ENCODE data around the gene ANKK1.

GRCh38 chr11:113404859-113405430 is 17.4 kb downstream of the ANKK1 start:
- TF ChIP-seq EZH2phosphoT487 (IDR thresholded peaks at IDR 0.05; ENCODE audit: borderline replicate concordance, low read length) (no peak), CTCF (IDR thresholded peaks at IDR 0.05; ENCODE audit: low read depth, low read length, poor library complexity, severe bottlenecking) (no peak)
